Stimulated activated CD4-positive, alpha-beta T cell treated with anti-CD3 and anti-CD28 coated beads, Interleukin-1b, Interleukin-23, amount 100 ng/mL, for 48 hours (primary cell): ENCODE results near the gene MAGI2.
"Not testable (repeated sequence)": the region's sequence is repeated elsewhere in the genome, so short reads cannot be mapped to it uniquely, and the experiment has no call there.

Experiments
- DNase-seq: peaks from one replicate; pipeline ENCODE4 v3.0.0-alpha.2; 2020

MAGI2 gene

GRCh38 chr7:78514634-78515033 is 938.8 kb downstream of the MAGI2 start:
- DNase-seq = no peak

- DNase-seq = no peak
Measured at GRCh38 chr7:78510580-78511188, 942.8 kb downstream of the MAGI2 start.

- not testable (repeated sequence) for DNase-seq
Measured at GRCh38 chr7:78503301-78503700, 950.2 kb downstream of the MAGI2 start.

DNA sequence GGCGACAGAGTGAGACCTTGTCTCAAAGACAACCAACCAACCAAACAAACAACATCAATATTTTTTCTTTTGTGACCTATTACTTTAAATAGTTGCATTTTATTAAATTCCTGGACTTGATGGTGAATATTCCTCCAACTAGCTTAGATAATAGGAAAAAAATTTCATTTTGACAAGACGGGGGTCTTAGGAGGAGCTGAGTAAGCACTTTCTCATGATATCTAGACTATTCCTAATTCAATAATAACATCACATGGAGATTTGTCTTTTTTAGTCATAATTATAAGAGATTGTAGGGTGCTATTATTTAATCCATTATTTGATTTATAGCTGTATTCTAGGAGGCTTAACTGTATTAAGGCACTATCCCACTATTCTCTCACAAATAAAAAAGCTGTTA is 952.4 kb downstream of the MAGI2 start:
- DNase-seq = no peak

DNA sequence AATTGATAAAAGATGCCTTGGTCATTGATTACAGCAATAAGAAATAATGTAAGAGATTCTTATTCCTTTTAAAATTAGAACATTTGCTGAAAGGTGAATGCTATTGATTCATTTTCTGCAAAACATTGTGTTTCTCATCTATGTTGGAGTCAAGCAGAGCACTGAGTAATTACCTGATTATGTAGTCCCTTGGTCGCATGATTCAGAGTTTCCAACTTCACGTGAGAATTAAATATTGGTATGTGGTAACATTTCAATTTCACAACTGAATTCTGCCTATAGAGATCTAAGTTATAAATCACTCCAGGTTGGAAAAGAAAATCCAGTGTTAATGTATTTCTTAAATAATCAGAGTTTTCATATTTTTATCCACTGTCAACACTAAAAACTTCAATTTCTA is 953.5 kb downstream of the MAGI2 start:
- DNase-seq = no peak

GRCh38 chr7:78499283-78499682 is 954.2 kb downstream of the MAGI2 start:
- no peak for DNase-seq

- no peak for DNase-seq
Measured at GRCh38 chr7:78497728-78498427, 955.6 kb downstream of the MAGI2 start.

GRCh38 chr7:78496096-78496630 is 957.3 kb downstream of the MAGI2 start:
- no peak for DNase-seq

DNA sequence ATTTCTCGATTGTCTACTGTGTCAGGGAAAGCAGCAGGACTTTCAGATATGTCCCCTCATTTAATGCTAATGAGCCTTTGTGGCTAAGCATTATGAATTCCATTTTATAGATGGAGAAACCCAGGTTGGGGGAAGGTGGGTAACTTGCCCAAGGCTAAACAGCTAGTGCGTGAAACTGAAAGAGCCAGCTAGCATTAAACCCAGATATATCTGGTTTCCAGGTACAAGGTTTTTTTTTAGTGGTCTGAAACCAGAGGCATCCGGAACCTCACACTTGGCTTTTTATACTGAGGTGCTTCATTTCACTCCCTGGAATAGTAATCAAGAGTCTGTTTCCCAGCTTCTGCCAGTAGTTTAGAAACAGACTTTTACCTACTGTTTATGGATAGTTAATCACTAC is 960.1 kb downstream of the MAGI2 start:
- DNase-seq = no peak

GRCh38 chr7:78492146-78492545 is 961.3 kb downstream of the MAGI2 start:
- DNase-seq = no peak

- no peak for DNase-seq
Measured at GRCh38 chr7:78490524-78490923, 962.9 kb downstream of the MAGI2 start.

- DNase-seq = no peak
Measured at GRCh38 chr7:78489476-78490240, 963.8 kb downstream of the MAGI2 start.

DNA sequence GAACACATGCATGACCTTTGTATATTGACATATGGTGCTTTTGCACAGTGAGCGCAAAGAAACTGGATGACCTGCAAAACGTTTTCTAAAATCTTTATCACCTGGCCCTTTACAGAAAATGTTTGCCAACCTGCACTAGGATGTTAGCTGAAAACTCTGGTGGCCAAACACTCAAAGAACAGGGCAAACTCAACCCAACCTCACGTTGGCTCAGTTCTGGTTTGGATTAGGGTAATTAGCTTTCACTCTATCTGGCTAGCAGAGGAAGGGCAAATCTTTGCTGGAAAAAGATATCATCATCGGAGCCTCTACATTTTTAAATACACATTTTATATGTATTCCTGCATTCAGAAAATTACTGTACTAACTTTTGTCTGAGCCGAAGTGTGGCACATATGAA is 966.0 kb downstream of the MAGI2 start:
- DNase-seq = no peak

- no peak for DNase-seq
Measured at GRCh38 chr7:78479348-78479747, 974.1 kb downstream of the MAGI2 start.

DNA sequence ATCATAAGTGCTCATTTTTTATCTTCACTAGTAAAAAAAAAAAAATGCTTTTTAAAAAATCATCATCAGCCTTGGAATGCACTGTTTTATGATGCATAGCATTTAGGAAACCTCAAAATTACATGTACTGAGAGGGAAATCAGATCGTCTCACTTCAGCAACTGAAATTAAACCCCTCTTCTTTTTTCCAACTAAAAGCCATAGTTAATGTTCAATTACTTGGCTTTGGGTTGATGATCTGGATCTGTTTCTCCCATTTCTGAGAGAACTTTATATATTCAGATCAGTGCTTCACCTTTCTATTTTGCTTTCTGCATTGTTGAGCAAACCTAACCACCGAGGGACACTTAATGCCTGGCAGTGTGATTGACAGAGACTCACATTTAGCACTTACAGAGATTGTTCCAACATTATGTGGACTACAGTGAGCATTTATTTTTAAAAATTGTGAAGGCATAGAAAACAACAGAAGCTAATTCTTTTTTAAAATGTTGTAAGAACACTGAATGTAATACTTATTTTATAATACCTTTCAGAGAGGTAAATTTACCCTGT is 976.5 kb downstream of the MAGI2 start:
- DNase-seq = no peak

DNA sequence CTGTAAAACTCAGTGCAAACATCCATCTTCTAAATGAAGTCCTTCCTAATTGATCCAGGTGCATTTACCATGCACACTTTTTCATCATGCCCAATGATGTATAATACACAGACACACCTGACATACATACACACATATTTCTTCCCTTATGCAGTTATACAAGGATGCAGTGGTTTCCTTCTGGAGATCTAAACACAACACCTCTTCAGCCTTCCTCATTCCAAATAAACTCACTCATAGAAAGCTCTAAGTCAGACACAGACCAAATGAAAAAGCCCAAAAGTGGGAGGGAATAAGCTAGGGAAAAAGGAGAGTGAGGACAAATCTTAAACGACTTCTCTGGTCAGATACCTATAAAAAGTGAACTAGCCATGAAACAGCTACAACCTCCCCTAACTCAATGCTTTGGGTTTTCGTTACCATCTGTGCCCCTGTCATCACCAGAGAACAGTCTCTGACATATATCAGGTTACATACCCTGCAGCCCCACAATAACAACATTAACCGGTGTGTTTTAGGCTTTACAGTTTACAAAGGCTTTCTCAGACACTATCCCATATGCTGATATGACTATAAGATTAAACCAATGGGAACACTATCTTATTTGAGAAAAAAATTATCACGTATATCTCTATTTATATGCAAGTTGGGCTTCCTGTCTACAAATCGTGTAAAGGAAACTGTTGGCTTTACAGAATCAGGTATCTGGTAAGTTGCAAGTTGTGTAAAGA is 979.7 kb downstream of the MAGI2 start:
- DNase-seq = no peak

GRCh38 chr7:78473021-78473420 is 980.4 kb downstream of the MAGI2 start:
- no peak for DNase-seq

DNA sequence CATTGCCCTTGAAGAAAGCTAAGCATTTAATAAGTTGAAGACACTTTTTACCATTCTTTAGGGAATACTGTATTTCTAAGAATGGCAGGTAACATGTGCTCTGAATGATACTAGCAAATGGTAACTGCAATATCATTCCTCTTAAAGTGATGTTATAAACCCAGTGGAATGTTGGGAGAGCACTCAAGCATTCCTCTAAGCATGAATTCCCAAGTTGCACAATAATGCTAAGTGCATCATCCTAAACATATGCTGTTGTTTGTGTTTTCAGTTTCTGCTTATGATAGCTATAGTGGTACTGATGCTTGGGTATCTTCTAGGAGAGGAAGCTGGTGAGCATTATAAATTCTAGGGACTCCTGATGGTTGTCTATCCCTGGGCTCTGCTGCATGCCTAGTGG is 980.9 kb downstream of the MAGI2 start:
- no peak for DNase-seq

- no peak for DNase-seq
Measured at GRCh38 chr7:78465894-78466293, 987.6 kb downstream of the MAGI2 start.

DNA sequence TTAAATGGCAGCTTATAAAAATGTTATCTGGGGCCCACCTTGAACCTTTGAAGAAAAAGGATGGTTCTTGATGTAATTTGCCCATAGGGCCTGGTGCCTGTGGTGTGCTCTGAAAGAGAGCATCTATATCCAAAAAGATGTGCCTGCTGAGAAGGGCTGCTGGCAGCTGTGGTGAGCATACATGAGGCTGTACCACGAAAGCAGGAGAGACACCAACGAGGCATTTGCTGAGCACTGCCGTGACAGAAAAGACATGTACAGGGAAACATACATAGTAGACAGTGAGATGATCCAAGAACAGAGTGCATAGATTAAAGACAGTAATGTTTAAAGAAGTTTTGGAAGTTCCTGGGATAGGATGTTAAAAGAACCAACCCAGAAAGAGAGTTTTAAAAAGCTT is 990.4 kb downstream of the MAGI2 start:
- DNase-seq = no peak

DNA sequence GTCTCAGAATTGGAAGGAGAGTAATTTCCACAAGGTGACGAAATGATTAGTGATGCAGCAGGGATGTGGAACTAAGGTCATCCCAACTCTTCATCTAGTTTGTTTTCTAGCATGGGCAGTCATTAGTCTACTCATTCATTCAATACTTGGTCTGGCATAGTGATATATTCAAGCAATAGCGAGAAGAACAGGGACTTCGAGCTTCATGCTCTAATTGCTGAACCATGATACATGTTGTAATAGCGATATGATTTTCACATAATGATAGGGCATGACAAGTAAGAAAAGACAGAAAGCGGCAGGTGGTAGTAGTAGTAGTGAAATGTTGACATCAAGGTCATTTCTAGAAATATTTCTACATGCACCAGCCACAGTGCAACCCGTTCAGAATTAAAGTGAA is 1002.8 kb downstream of the MAGI2 start:
- DNase-seq = no peak

DNA sequence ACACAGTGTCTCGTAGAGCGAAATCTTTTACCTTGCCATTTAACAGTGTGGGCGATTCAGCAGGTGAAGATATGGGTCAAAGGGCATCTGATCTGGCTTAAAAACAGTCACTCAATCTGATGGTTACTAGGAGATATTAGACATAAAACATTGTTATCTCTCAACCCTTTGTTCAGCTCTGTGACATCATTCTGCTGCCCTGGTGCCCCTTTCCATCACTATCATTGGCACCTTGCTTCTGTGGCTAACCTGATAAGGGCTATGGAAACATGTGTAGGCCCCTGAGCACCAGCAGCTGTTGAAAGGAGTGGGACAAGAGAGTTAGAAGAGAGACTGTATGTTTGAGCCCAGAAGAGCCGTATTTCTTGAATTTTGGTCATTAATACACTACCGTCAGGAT is 1004.6 kb downstream of the MAGI2 start:
- DNase-seq = no peak

GRCh38 chr7:78444267-78444666 is 1009.2 kb downstream of the MAGI2 start:
- no peak for DNase-seq
